ENCODE measurements around the gene MORF4L1.

DNA sequence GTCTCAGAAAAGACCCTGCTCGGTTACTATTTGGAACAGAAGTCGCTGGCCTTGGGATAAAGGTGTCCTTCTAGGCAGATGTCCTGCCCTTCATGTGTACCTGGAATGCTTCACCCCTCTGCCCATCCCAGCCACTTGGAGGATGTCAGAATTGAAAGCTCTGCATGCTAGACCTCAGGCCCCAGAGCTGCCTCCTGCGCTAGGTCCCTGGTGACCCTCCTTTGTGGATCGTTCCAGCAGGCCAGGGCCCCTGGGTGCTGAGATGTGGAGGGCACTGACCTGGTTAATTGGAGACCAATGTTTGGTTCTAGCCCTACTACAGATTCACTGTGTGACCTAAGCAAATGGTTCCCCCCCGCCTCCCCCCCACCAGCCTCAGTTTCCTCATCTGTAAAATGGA is 74.8 kb downstream of the MORF4L1 start:
- no peak for TF ChIP-seq POLR2A (IDR thresholded peaks at IDR 0.05)
- TF ChIP-seq, protein P1, sequence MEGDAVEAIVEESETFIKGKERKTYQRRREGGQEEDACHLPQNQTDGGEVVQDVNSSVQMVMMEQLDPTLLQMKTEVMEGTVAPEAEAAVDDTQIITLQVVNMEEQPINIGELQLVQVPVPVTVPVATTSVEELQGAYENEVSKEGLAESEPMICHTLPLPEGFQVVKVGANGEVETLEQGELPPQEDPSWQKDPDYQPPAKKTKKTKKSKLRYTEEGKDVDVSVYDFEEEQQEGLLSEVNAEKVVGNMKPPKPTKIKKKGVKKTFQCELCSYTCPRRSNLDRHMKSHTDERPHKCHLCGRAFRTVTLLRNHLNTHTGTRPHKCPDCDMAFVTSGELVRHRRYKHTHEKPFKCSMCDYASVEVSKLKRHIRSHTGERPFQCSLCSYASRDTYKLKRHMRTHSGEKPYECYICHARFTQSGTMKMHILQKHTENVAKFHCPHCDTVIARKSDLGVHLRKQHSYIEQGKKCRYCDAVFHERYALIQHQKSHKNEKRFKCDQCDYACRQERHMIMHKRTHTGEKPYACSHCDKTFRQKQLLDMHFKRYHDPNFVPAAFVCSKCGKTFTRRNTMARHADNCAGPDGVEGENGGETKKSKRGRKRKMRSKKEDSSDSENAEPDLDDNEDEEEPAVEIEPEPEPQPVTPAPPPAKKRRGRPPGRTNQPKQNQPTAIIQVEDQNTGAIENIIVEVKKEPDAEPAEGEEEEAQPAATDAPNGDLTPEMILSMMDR (IDR thresholded peaks at IDR 0.05), result no peak
